Stimulated activated CD8-positive, alpha-beta memory T cell treated with anti-CD3 and anti-CD28 coated beads, Interleukin-12 subunit alpha, Interleukin-12 subunit beta, amount 100 ng/mL, for 4 hours (primary cell): ENCODE data around the gene NRG3.
"Not testable (repeated sequence)": the region's sequence is repeated elsewhere in the genome, so short reads cannot be mapped to it uniquely, and the experiment has no call there.

Experiments
- DNase-seq: peaks from one replicate; pipeline ENCODE4 v3.0.0-alpha.2; 2020; ENCODE audit warnings: low read depth

NRG3 gene

GRCh38 chr10:82574081-82574480 is 699.1 kb downstream of the NRG3 start:
- DNase-seq = no peak

GRCh38 chr10:82575318-82575717 is 700.3 kb downstream of the NRG3 start:
- DNase-seq = no peak

- DNase-seq = no peak
Measured at GRCh38 chr10:82576093-82576492, 701.1 kb downstream of the NRG3 start.

GRCh38 chr10:82581940-82582339 is 706.9 kb downstream of the NRG3 start:
- DNase-seq = no peak

GRCh38 chr10:82591421-82591820 is 716.4 kb downstream of the NRG3 start:
- no peak for DNase-seq

GRCh38 chr10:82597840-82598239 is 722.8 kb downstream of the NRG3 start:
- no peak for DNase-seq

- DNase-seq = no peak
Measured at GRCh38 chr10:82609845-82610244, 734.9 kb downstream of the NRG3 start.

- DNase-seq = no peak
Measured at GRCh38 chr10:82618007-82618406, 743.0 kb downstream of the NRG3 start.

GRCh38 chr10:82621680-82622079 is 746.7 kb downstream of the NRG3 start:
- no peak for DNase-seq

- DNase-seq = no peak
Measured at GRCh38 chr10:82622479-82622878, 747.5 kb downstream of the NRG3 start.

- DNase-seq = no peak
Measured at GRCh38 chr10:82625512-82626189, 750.7 kb downstream of the NRG3 start.

GRCh38 chr10:82628373-82628772 is 753.4 kb downstream of the NRG3 start:
- no peak for DNase-seq

GRCh38 chr10:82643076-82643475 is 768.1 kb downstream of the NRG3 start:
- no peak for DNase-seq

- DNase-seq = no peak
Measured at GRCh38 chr10:82643601-82644000, 768.6 kb downstream of the NRG3 start.

GRCh38 chr10:82645221-82645620 is 770.2 kb downstream of the NRG3 start:
- no peak for DNase-seq

- no peak for DNase-seq
Measured at GRCh38 chr10:82653244-82654155, 778.5 kb downstream of the NRG3 start.

- no peak for DNase-seq
Measured at GRCh38 chr10:82660205-82660604, 785.2 kb downstream of the NRG3 start.

- no peak for DNase-seq
Measured at GRCh38 chr10:82660986-82661385, 786.0 kb downstream of the NRG3 start.

GRCh38 chr10:82661701-82662100 is 786.7 kb downstream of the NRG3 start:
- no peak for DNase-seq

GRCh38 chr10:82668221-82668895 is 793.4 kb downstream of the NRG3 start:
- no peak for DNase-seq

GRCh38 chr10:82674036-82674435 is 799.0 kb downstream of the NRG3 start:
- no peak for DNase-seq

GRCh38 chr10:82677932-82678331 is 802.9 kb downstream of the NRG3 start:
- DNase-seq = not testable (repeated sequence)

GRCh38 chr10:82678451-82678850 is 803.5 kb downstream of the NRG3 start:
- not testable (repeated sequence) for DNase-seq
